ENCODE measurements around the gene BCR.

The BCR gene

DNA sequence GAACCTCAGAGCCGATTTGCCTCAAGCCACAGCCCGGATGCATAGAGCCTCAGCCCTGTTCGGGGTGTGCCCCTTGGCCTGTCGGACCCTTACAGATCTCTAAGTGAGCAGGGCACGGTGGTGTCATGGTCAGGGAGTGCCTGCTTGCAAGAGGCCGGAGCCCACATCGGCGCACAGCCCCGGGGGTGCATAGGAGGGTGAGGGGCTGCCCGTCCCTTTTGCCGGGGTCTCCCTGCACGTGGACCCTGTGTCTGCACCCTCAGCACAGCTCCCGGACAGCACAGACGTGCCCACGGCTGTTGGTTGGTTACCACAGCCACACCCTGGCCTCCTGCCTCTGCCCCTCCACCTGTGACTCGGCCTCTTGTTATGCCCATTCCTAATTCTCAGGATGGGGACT, 28.5 kb upstream of the BCR start:
- no peak for DNase-seq (ENCODE audit: low spot score)

DNA sequence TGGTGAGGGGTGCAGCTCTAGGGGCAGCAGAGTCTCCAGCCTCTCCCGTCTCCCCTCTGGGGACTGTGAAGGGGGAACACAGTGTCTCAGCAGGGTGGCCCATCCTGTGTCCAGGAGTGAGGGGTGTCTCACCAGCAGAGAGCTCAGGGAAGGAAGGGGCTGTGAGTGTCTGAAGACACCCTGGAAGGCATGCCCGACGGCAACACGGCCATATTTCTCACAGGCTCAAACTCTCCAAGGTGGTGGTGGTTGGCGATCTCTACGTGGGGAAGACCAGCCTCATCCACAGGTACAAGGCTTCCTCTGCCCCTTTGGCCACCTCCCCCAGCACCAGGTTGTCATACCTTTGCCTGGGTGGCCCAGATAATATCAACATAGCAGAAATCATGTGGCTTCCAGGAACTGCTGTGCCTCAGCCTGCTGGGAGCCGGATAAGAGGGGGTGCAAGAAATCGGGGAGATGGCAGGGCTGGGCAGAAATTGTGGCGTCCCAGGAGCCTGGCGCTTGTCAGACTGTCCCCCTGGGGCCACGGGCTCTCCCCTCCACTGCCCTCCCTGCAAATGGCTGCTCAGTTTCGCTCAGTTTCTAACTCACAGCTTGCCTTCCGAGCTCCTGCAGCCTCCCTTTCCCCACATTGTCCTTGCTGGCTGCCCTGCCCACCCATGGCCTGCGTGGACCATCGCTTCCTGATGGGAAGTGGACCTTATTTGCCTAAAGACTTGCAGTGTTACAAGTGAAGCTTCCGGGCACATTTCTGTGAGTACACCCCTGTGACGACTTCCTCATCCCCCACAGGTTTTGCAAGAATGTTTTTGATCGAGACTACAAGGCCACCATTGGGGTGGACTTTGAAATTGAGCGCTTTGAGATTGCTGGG, 27.8 kb upstream of the BCR start:
- DNase-seq (ENCODE audit: low spot score) = peak; percentile 63

DNA sequence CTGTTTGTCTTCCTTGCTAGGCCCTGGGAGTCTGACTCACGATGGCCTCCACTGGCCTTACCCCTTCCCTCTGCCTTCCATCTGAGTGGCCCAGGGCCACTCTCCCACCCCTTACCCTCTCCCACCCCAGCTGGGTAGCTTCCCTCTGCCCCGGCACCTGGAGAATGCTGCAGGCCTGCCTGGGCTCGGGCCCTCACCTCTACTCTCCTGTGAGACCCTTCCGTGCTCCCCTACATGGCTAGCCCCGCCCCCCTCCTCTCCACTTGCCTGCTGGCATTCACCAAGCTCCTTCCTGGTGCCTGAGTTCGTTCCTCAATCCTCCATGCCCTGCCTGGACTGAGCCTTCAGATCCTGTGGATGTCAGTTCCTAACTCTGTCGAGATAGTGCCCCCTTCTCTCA, 26.3 kb upstream of the BCR start:
- DNase-seq (ENCODE audit: low spot score) = no peak

DNA sequence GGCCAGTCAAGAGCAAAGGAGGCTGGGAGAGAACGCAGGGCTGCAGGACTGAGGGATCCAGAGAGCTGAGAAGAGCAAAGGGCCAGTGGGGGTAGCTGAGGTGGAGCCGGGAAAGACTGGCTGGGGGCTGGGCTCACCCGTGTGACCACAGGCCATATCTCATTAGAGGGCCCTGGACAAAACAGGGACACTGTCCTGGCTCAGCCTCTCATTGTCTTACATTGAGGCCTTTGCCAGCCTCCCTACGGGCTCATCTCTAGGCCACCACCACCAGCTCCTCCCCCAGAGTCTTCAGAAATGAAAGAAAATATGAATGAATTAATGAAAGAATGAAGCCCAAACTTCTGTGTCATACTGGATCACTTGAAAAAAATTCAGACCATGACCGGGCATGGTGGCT, 25.8 kb upstream of the BCR start:
- DNase-seq (ENCODE audit: low spot score) = no peak

DNA sequence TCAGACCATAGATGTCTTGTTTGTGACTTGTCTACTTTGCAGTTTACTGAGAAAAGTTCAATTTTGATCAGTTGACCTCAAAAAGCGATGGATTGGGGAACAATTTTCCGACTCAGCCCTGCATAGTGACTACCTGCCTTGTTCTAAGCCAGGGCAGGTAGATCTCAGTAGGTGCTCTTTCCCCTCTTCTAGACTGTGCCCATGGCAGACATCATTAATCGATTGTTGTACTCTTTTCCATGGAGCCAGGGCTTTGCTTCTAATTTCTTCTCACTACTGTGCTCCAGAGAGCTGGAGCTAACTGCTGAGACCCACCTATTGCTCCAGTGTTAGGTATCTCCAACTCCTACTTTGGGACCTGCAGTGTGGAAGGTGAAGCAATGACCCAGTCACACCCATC, 25.2 kb upstream of the BCR start:
- DNase-seq (ENCODE audit: low spot score) = no peak

DNA sequence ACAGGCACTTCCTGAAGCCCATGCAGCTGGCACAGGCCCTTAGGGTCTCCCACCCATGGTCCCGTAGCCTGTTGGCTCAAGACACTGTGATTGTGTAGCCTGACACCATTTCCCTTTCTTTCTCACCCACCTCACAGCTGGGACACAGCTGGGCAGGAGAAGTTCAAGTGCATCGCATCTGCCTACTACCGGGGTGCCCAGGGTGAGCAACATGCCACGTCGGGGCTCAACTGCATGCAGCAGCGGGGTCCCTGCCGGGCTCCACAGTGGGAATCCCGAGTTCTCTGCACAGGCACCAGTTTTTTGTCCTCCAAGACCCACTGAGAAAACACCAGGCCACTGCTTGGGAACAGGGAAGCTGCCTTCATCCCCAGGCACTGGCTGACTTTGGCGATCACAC, 24.5 kb upstream of the BCR start:
- no peak for DNase-seq (ENCODE audit: low spot score)

DNA sequence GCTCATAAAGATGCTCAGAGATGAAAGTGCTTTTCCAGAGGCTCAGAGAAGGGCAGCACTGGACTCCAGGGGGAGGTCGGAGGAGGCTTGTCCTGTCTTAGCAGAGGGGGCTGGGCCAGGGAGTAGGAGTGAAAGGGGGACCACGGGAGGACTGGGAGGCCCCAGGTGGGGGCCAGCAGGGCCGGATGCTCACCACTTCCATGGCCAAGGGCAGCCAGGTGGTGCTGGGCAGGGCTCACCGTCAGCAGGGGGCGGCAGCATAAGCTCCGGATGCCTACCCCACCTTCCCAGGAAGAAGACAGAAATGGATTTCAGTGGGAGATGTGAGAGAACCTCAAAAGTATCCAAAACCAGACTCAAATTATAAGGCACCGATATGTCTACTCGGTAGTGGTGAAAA, 24.0 kb upstream of the BCR start:
- DNase-seq (ENCODE audit: low spot score) = no peak

DNA sequence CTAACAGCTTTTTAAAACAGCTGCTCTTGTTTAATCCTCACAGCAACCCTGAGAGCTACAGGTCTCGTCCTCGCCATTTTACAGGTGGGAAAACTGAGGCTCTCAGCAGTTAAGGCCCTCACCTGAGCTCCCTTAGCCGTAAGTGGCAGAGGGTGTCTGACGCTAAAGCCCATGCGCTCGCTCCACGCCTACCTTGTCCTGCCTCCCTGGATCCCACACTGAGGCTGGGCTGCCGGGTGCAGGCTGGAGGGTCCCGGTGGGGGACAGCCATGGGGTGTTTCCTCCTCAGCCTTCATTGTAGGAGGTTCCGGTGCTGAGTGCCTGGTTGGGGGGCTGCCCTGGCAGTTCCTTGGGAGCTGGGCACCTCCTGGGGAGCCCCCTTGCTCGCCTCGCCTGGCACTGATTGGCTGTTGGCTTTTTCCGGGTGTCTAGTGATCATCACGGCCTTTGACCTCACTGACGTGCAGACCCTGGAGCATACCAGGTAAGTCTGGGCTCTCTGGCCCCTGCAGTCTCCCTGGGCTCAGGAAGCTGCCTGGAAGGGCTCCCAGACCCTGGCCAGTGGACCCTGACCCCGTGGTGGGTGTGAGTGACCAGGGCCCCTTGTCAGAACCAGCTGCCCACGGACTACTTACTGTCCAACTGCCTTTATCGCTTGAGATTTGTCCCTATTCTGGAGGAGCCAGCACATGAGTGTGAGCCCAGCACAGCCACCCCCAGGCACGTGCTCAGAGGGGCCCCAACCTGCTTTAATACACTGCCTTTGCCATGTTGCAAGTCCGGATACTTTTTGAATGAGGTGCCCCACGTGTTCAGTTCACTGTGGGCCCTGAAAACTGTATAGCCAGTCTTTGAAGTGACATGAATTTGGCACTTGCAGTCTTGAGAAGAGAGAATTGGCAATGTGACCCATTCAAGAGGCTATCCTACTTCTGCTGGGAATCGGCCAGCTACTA, 22.5 kb upstream of the BCR start:
- no peak for DNase-seq (ENCODE audit: low spot score)

DNA sequence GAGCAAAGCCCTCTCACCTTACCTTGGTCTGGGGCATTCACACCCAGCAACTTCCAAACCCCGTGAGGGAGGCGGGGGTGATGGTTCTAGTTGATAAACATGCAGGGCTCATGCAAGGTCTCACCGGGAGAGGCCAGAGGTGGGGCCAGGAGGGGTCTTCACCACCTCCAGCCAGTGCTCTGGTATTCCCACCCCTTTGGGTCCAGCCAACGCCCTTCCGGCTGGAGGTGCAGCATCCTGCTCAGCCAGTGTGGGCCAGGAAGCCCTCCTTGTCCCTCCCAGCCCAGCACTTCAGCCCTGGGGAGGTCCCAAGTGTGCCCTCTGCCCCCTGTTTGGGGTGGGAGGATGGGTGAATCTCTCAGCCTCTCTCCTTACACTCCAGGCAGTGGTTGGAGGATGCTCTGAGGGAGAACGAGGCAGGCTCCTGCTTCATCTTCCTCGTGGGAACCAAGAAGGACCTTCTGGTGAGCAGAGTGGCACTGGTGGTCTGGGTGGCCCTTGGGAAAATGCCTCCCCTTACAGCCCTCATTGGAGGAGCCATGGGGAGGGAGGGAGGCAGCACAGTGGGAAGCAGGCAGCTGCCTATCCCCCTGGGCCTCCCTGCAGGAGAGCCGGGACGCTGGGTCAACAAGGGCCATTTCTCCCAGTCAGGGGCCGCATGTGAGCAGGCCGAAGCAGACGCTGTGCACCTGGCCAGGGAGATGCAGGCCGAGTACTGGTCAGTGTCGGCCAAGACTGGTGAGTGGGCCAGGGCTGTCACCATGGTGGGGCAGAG, 21.6 kb upstream of the BCR start:
- no peak for DNase-seq (ENCODE audit: low spot score)

DNA sequence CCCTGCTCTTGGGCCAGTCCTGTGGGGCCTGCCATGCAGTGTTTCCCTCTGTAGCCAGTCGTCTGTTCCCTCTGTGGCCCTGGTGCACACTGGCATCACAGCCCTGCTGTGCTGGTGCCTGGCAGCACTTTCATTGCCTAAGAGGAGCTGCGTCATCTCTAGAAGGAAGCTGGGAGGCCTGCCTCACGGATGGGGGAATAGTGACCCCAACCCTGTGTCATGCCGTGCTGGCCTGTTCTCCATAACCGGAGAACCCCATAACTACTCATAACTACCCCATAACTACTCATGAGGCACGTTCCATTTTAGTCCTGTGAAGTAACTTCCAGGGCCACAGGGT, 21.0 kb upstream of the BCR start:
- DNase-seq (ENCODE audit: low spot score) = no peak

DNA sequence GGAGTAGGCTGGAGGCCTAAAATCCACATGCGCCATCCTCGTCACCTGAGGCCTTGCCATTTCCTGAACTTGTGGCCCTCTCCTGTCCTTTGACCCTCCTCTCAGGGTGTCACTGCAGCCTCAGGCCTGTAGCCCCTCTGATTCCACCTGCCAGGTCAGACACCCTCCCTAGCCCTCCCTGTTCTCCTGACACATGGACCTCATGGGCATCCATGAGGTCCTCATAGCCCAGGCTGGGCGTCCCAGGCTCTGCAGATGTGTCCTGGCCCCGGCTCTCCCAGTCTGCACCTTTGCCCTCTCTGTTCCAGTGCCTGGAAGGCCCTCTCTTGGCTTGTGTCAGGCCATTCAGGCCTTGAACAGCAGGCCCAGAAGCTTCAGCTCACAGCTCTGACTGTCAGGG, 19.3 kb upstream of the BCR start:
- no peak for DNase-seq (ENCODE audit: low spot score)

DNA sequence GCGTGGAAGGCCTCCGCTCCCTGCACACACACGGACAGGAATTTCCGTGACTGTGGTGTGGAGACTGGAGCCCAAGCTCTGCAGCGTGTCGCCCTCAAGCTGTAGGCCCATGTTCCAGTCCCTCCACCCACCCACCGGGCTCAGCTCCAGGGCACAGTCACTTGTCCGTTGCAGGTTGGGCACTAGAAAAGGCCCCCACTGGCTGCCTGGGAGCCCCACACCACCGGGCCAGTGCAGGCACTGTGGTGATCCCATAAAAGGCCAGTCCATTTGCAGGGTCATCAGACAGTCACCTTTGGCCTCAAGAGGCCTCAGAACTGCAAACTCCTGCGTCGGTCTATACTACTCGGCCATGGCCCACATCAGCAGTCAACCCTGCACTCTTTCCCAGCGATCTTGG, 18.7 kb upstream of the BCR start:
- no peak for DNase-seq (ENCODE audit: low spot score)

DNA sequence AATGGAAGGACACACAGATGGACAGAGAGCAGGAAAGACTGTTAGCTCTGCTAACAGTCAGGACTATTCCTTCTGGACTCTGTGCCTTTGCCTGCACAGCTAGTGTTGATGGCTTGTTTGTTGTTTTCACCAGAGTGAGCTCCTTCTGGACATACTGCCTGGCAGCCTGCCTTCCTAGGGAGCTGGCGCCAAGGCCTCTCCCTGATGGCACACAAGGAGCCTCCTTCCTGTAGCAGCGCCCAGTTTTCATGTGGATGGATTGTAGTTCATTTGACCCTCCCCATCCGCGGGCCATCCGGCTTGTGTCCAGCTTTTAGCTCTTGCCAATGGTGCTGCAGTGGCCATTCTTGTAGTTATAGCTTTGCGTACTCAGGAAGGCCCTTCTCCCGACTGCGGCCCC, 16.6 kb upstream of the BCR start:
- DNase-seq (ENCODE audit: low spot score) = no peak

DNA sequence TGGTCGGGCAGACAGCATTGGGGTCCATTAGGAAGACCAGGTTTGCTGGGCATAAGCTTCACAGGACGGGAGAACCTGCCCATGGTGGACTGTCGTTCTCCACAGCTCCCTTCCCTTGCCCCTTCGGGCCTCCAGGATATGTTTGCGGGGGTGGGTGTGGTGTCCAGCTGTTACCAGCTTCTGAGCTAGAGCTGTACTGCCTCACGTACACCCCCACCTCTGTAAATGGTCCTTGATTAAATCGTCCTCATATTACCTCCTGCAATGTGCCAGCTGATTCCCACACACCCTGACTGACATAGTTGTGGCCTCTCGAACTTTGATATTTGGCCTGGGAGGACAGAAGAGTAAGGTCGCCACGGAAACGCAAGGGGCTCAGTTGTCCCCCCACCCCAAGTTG, 16.2 kb upstream of the BCR start:
- DNase-seq (ENCODE audit: low spot score) = no peak

DNA sequence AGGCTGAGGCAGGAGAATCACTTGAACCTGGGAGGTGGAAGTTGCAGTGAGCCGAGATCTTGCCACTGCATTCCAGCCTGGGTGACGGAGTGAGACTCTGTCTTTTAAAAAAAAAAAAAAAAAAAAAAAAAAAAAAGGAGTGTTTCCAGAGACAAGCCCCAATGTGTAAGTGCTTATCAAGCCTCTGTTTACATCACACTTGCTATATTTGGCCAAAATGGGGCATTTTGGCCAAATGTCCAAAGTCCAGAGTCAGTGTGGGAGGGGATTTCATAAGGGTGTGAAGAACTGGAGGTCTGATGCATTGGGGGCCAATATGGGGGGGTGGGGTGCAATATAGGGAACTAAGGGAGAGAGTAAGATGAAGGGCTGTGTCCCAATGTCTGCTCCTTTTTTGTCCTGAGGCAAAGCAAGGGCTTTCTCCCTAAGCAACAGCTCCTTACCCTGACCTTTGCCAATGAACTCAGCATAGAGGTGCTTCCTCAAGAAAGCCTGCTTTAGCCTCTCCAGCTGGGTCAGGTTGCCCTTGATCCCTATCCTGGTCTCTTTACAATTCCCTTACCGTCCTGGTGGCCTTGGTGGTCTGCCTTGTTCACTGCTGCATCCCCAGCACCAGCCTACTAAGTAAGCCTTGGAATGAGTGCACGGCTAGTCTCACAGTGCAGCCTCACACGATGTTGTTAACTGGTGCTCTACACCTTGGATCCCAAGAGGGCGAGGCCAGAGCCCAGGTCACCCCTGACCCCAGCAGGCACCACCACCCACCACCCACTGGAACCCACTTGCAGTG, 14.1 kb upstream of the BCR start:
- no peak for DNase-seq (ENCODE audit: low spot score)

DNA sequence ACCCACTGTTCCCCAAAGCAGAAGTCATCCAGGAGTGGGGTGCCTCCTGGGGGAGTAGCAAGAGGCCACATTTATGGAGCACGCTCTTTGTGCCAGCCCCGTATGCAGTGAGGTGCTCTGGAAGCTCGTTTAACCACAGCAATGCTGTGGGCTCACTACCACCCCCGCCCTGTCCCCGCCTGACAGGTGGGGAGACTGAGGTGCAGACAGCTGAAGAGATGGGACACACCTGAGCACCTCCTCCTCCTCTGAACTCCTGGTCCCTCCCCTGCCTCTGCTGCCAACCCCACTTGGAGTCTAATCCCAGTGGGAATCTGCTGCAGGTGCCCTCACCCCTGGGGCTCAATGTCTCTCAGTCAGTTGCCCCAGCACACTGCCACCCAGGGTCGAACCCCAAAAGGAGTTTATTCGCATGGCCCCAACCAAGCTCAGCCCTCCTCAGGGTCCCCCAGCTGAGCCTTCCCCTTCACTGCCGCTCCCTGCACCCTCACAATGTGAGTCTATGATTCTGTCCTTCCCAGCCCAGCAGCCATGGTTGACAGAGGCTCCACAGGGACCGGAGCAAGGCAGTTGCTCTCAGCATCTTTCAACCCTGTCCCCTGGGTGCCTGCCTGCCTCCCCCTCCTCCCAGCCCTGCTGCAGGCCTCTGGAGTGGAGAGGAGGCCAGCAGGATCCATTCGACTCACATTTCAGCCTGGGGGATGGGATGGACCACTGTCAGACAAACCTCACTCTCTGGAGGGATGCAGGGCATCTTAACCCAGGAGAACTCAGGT, 13.3 kb upstream of the BCR start:
- DNase-seq (ENCODE audit: low spot score) = no peak

DNA sequence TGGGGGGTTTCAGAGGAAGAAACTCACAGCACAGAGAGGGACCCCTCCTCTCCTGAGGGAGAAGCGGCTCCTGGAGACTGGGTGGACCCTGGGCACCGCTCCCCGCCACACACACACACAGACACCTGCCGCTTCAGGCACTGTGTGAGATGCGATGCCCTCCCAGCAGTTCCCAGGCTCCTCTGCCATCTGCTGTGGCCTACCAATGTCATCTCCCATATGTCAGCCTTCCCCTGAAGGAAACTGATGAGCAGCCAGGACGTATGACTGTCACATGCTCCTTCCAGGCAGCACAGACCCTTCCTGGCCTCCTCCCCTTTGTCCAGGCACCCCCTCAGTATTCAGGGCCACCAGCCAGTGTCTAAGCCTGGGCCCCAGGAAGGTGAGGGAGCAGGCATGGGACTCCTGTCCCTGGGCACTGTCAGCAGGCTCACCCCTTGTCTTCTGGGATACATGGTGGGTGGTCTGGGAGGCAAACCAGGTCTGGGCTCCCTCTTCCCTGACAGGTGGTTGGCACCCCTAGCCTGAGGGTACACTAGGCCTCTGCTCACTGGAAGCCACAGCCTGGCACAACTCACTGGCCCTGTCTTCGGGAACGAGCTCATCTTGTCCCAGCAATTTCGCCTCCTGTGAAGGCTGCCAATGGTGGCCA, 11.8 kb upstream of the BCR start:
- no peak for DNase-seq (ENCODE audit: low spot score)

DNA sequence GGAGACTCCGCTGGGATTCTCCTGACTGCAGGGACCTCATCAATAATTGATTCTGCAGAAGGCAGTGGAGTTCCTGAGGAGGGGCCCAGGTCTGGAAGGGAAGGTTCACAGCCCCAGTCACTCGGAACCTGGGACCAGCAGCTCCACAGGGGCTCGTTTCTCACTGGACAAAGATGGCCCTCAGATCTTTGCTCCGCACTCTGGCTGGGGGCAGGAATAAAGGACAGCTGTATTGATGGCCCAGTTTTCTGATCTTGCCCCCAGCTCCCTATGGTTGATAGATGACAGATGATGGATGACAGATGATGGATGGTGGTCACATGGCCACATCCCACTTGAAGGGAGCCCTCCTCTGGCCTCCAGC, 11.3 kb upstream of the BCR start:
- DNase-seq (ENCODE audit: low spot score) = no peak

DNA sequence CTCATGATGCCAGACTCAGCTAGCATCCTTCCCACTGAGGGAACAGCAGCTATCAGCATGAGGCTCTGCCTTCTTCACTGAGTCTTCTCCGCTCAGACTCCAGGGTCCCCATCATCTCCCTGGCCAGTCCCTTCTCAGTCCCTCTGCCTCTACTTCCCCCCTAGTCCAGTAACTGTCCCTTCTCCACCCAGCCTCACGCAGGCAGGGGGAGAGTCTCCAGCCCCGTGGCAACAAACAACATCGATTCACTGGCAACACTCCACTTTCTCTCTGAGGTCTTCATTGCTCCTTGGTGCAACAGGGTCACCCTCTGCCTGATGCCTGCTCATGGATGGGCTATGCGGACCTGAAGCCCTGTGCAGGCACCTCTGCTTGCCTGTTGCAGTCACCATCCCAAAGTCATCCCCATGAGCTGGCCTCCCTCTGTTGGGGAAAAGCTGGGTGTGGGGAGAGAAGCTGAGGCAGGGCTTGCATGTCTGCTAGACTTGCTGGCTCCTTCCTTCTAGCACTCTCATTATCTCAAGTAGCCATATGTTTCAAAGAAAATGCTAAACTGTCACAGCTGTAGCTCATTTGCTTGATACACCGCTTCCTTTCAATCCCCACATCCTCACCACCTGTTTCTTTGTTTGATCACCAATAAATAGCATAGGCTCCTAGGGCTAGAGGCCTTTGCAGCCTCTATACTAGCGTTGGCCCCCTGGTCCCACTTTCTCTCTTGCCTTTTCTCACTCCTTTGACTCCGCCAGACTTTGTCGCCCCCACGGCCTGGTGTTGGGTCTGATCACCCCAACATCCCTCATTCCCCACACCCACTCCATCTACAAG, 4.3 kb upstream of the BCR start:
- DNase-seq (ENCODE audit: low spot score) = no peak

DNA sequence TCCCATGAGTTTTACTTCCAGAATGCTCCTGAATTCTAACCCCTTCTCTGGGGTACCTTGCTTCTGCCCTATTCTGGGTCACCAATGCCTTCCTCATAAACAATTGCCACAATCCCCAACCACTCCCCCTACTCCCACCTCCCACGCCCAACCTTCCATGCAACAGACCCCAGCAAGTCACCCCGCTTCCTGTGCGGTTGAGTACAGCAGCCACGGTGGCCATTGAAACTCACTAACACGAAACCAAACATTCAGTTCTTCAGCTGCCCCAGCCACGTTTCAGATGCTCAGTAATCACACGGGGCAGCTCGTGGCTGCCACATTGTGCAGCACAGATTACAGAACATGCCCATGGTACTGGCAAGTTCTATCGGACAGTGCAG, 3.7 kb upstream of the BCR start:
- DNase-seq (ENCODE audit: low spot score) = no peak

Measured in germinal center (tissue), 1 donor.